22Rv1 (cell line): ENCODE results near the gene RAB28.

Experiments used
- CTCF ChIP-seq: fragments of 450-650 bp; IDR thresholded peaks from 2 replicates; pipeline ENCODE4 v1.5.1; 2017; ENCODE audit warnings: mild to moderate bottlenecking
- ZFX ChIP-seq: fragments of 450-650 bp; IDR thresholded peaks from 2 replicates; pipeline ENCODE4 v1.6.1; 2017; ENCODE audit warnings: antibody characterized with exemption, borderline replicate concordance

GRCh38 chr4:13329340-13329850, 154.7 kb downstream of the RAB28 start:
- TF ChIP-seq CTCF (no peak), ZFX (no peak)
